Measurements from ENCODE around the gene PPFIA3. TPM values are rescaled to one million over a fixed set of nuclear protein-coding genes. Genes with fewer than 3 reads are reported as not detected.

PPFIA3 gene
- total RNA-seq (2022), result 4.9 and 6.0 TPM in 2 replicates
- percentile 25 among the genes with signal in this experiment for Bru-seq, nascent RNA
- BruChase-seq, experiment 1, labeled RNA remaining after a 6-hour chase, result percentile 24 among the genes with signal in this experiment
- BruChase-seq, experiment 2, labeled RNA remaining after a 2-hour chase, result percentile 31 among the genes with signal in this experiment
- long read RNA-seq, partial matches to known transcripts, result 1 of 9 reads
- long read RNA-seq, other reads (novel, unspliced or antisense), result 6 of 9 reads

GRCh38 chr19:49119411-49120324 is at the start of gene PPFIA3:
Gene PPFIA3 (plus strand): TSS chr19:49119544. CDS start chr19:49127874, 8,330 bp downstream.
- Mint-ChIP-seq H3K27me3 (ENCODE audit: unreplicated experiment) (peaks cover 37% of the 10 kb centered on the region), H3K36me3 (ENCODE audit: insufficient read depth, unreplicated experiment) (peaks cover 42% of the 10 kb centered on the region), H3K27ac (ENCODE audit: unreplicated experiment) (peak within 1 kb of the TSS; percentile 56), H3K4me1 (ENCODE audit: low read depth, unreplicated experiment) (peaks cover 31% of the 10 kb centered on the region), H3K4me3 (ENCODE audit: low read depth, unreplicated experiment) (peak within 1 kb of the TSS; percentile 93), H3K9me3 (ENCODE audit: low read depth, unreplicated experiment) (no peaks in the 10 kb centered on the region)
- no peak for TF ChIP-seq CTCF (IDR thresholded peaks at IDR 0.05; ENCODE audit: unreplicated experiment)
- CTCF ChIA-PET, result interaction anchor here (0.7 to 1.6 kb wide), 3 partner anchors 22 to 79 kb away, joined by 3 to 6 read pairs (median 3); no protein-coding TSS in a partner anchor
- DNase-seq, result peak; percentile 73
- intact Hi-C loops (cut with micrococcal nuclease; ENCODE audit: unreplicated experiment), result loop anchor here (5.0 kb wide), 1 partner anchor 88 kb away; no protein-coding TSS in a partner anchor
- BruUV-seq (replicated peaks), result no TSS peak

- peaks cover 82% of the 10 kb centered on the region for H3K27me3 Mint-ChIP-seq (ENCODE audit: unreplicated experiment)
- no peak overlapping the region for H3K4me3 Mint-ChIP-seq (ENCODE audit: low read depth, unreplicated experiment)
- BruUV-seq (replicated peaks), result no TSS peak
- intact Hi-C loops (cut with micrococcal nuclease; ENCODE audit: unreplicated experiment), result no loop called here
- H3K9me3 Mint-ChIP-seq (ENCODE audit: low read depth, unreplicated experiment), result peaks cover 7% of the 10 kb centered on the region
- H3K36me3 Mint-ChIP-seq (ENCODE audit: insufficient read depth, unreplicated experiment), result peaks cover 22% of the 10 kb centered on the region
- DNase-seq, result no peak
- H3K4me1 Mint-ChIP-seq (ENCODE audit: low read depth, unreplicated experiment), result peaks cover 22% of the 10 kb centered on the region
- CTCF ChIA-PET, result interaction anchor here (0.6 kb wide), 1 partner anchor 11 kb away, joined by 3 read pairs; no protein-coding TSS in a partner anchor
- no peak for TF ChIP-seq CTCF (IDR thresholded peaks at IDR 0.05; ENCODE audit: unreplicated experiment)
- no peak overlapping the region for H3K27ac Mint-ChIP-seq (ENCODE audit: unreplicated experiment)
These were observed 48.9 kb upstream of the PPFIA3 start for GRCh38 chr19:49070416-49070815.

- CTCF ChIA-PET, result no interaction called here
- Mint-ChIP-seq H3K4me1 (ENCODE audit: low read depth, unreplicated experiment) (peaks cover 29% of the 10 kb centered on the region), H3K27me3 (ENCODE audit: unreplicated experiment) (peaks cover 66% of the 10 kb centered on the region), H3K4me3 (ENCODE audit: low read depth, unreplicated experiment) (no peak overlapping the region), H3K36me3 (ENCODE audit: insufficient read depth, unreplicated experiment) (peaks cover 22% of the 10 kb centered on the region), H3K27ac (ENCODE audit: unreplicated experiment) (no peak overlapping the region), H3K9me3 (ENCODE audit: low read depth, unreplicated experiment) (peaks cover 7% of the 10 kb centered on the region)
- no TSS peak for BruUV-seq (replicated peaks)
- no peak for DNase-seq
- intact Hi-C loops (cut with micrococcal nuclease; ENCODE audit: unreplicated experiment), result no loop called here
- no peak for TF ChIP-seq CTCF (IDR thresholded peaks at IDR 0.05; ENCODE audit: unreplicated experiment)
These were observed 47.3 kb upstream of the PPFIA3 start for GRCh38 chr19:49071860-49072547.
